ENCODE data around the gene PHC2. TPM values are rescaled to one million over a fixed set of nuclear protein-coding genes. Genes with fewer than 3 reads are reported as not detected.

PHC2 gene
- total RNA-seq, 4 donors from 2014 or later = 109 to 214 (median 150) TPM

GRCh38 chr1:33367485-33368405, 63.1 kb downstream of the PHC2 start:
- peak in 1 of 3 donors; percentile 95 for TF ChIP-seq CTCF (IDR thresholded peaks at IDR 0.05)
- DNase-seq (ENCODE audit: low spot score) = peak; percentile 76

GRCh38 chr1:33366762-33367484, 64.0 kb downstream of the PHC2 start:
- TF ChIP-seq CTCF (IDR thresholded peaks at IDR 0.05) = no peak
- ATAC-seq (ENCODE audit: low FRiP score) = no peak
- DNase-seq (ENCODE audit: low spot score) = no peak

More at GRCh38 chr1:33367485-33368405, 63.1 kb downstream of the PHC2 start:
- ATAC-seq (ENCODE audit: low FRiP score) = peak; percentile 82

- ATAC-seq (ENCODE audit: low FRiP score) (no peak), DNase-seq (ENCODE audit: low spot score) (no peak)
- no peak for TF ChIP-seq CTCF (IDR thresholded peaks at IDR 0.05)
Observed at GRCh38 chr1:33365560-33365997, 65.3 kb downstream of the PHC2 start.

GRCh38 chr1:33364565-33364918, 66.4 kb downstream of the PHC2 start:
- ATAC-seq (ENCODE audit: low FRiP score) (no peak), DNase-seq (ENCODE audit: low spot score) (no peak)
- TF ChIP-seq CTCF (IDR thresholded peaks at IDR 0.05) = no peak

- TF ChIP-seq CTCF (IDR thresholded peaks at IDR 0.05) = no peak
- no peak for ATAC-seq (ENCODE audit: low FRiP score)
Observed at GRCh38 chr1:33363470-33363861, 67.4 kb downstream of the PHC2 start.

GRCh38 chr1:33363021-33363420, 67.9 kb downstream of the PHC2 start:
- ATAC-seq (ENCODE audit: low FRiP score) (no peak), DNase-seq (ENCODE audit: low spot score) (no peak)
- TF ChIP-seq CTCF (IDR thresholded peaks at IDR 0.05) = no peak

More at GRCh38 chr1:33363470-33363861, 67.4 kb downstream of the PHC2 start:
- DNase-seq (ENCODE audit: low spot score) = no peak

All from omental fat pad (tissue), 4 donors.